Endometrial microvascular endothelial cells (primary cell): ENCODE results near the gene AIG1. TPM values are rescaled to one million over a fixed set of nuclear protein-coding genes. Genes with fewer than 3 reads are reported as not detected.

Experiments used
- total RNA-seq: library from RNA; depleted of rRNA; stranded (reverse); fragments of >200 nt; gene quantifications from one replicate; pipeline ENCODE4 v1.2.3, GENCODE V29; 2015; ENCODE audit errors: inconsistent ontology term

The AIG1 gene
- total RNA-seq, 1 donor from 2014 or later: 24.8 TPM

Other genes starting within 250 kb of the AIG1 start
- 3.5 TPM for gene HIVEP2, start 115.7 kb upstream of the AIG1 start, total RNA-seq